ENCODE data around the gene PPM1E.

- TF ChIP-seq CTCF (IDR thresholded peaks at IDR 0.05) (no peak), POLR2AphosphoS5 (IDR thresholded peaks at IDR 0.05) (no peak)
Observed at GRCh38 chr17:58728798-58729197, 26.9 kb upstream of the PPM1E start.

All from suprapubic skin (tissue), 3 donors.